IPS DF 6.9 (cell line): ENCODE data around the gene MOSPD2.

Experiments
- DNase-seq: peaks from one replicate; pipeline ENCODE4 v3.0.0-alpha.2; 2013; ENCODE audit warnings: low read depth, low spot score
- H3K27ac ChIP-seq: one replicate; pipeline ENCODE4 v1.5.1; 2013; ENCODE audit warnings: low read length, control low read depth
- H3K27me3 ChIP-seq: 2 replicates; pipeline ENCODE4 v1.6.1; 2013; ENCODE audit warnings: mild to moderate bottlenecking, low read length; ENCODE audit not compliant: control insufficient read depth, insufficient read depth
- H3K36me3 ChIP-seq: 2 replicates; pipeline ENCODE4 v1.6.1; 2013; ENCODE audit warnings: low read length; ENCODE audit not compliant: control insufficient read depth, insufficient read depth
- H3K4me1 ChIP-seq: 2 replicates; pipeline ENCODE4 v1.6.1; 2013; ENCODE audit warnings: low read length; ENCODE audit not compliant: control insufficient read depth, insufficient read depth
- H3K4me3 ChIP-seq: 2 replicates; pipeline ENCODE4 v1.5.1; 2013; ENCODE audit warnings: mild to moderate bottlenecking, low read length
- H3K9me3 ChIP-seq: 2 replicates; pipeline ENCODE4 v1.6.1; 2013; ENCODE audit warnings: low read length, inconsistent platforms; ENCODE audit not compliant: control insufficient read depth, insufficient read depth
- WGBS: extraction: QIAGEN DNeasy Blood & Tissue Kit; methylation state at CpG from one replicate; pipeline ENCODE4 v1.1.7; 2013; ENCODE audit warnings: mixed read lengths, missing lambda C conversion rate; ENCODE audit not compliant: insufficient read length, insufficient coverage; 5-methylcytosine and 5-hydroxymethylcytosine counted together

Gene MOSPD2

DNA sequence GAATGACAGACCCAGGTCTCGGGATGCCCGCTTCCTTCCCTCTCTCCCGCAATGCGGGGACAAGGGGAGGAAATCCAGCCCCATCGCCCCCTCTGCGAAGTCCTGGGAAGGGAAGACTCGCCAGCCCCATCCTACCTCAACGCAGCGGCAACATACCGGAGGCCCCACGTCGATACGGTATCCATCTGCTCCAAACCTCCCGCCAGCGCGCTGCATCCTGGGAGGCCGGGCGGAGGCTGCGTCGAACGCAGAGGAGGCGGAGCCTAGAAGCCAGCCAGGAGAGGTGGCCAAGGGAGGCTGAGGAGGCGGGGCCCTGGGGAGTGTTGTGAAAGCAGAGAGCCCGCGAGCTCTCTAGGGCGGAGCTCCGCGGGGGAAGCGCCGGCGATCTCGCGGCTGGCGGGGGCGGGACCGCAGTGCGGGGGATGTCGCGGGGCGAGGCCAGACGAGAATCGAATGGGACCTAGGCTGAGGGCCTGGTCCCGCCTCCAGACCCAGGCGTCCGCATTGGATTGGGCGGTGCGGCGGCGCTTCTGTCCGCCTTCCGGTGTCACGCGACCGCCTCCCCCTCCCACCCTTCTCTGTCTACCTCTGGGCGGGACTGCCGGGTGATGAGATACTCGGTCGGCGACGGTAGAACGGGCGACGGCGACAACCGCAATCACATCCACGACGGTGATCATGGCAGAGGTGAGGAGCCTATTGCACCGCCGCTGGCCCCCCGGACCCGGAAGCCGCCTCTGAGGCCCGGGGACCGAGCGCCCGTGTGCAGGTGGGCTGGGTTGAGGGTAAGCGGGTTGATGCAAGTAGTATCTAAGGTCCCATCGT is at the start of gene MOSPD2, which contains the start of gene FANCB:
MOSPD2 (plus strand) TSS at position 571 of the 825 bp plus-strand sequence; CDS start at position 679, 108 bp downstream.
FANCB (minus strand) TSS at position 219 of the 825 bp plus-strand sequence. CDS start 7,559 bp downstream, outside the sequence.
- Histone ChIP-seq H3K4me1 (no peaks in the 10 kb centered on the region), H3K27me3 (no peaks in the 10 kb centered on the region), H3K4me3 (peak within 1 kb of the TSS; percentile 76; the same call in 1 of the 2 replicates), H3K36me3 (no peaks in the 10 kb centered on the region), H3K27ac (no peak within 1 kb of the TSS), H3K9me3 (no peaks in the 10 kb centered on the region)
- peak; percentile 61 for DNase-seq
- no CpG with 5 or more reads among the region's 78 CpGs for WGBS

DNA sequence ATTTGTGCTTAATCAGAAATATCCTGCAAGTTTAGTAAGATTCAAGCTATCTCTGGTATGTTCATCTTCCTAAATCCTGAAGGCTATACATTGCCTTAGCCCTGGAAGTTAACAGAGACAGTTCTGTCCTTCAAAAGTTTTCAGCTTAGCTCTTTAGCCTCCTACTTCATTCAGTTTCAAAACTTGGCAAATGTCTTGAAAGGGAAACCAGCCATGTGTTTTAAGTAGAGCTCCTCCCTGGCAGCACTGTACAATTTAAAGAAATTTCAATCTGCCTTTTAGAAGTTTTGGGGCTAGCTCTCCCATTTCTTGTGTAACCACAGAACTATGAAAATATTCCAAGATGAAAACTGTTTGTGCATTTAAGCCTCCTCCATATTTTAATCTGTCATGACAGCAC is 47.4 kb upstream of the MOSPD2 start:
- no peak for DNase-seq
- Histone ChIP-seq H3K27ac (no peak overlapping the region), H3K4me3 (no peak overlapping the region), H3K9me3 (no peaks in the 10 kb centered on the region), H3K4me1 (no peaks in the 10 kb centered on the region), H3K36me3 (no peaks in the 10 kb centered on the region), H3K27me3 (no peaks in the 10 kb centered on the region)

DNA sequence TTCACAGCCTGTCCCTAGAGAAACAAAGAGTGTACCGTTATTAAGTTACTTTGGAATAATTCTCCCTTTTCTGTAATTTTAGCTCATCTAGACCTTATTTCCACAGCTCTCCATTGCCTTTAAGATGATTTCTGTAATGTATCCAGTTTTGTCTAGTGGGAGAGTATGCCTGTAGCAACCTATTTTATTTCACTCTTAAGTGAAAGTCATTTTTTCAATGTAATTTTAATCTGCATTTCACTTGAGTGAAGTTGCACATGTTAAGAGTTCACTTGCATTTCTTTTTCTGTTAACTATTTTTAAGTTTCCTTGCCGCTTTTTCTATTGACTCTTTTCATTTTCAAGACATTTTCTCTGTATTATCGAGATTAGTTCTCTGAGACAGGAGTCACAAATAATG is 46.9 kb upstream of the MOSPD2 start:
- H3K36me3 ChIP-seq, result no peaks in the 10 kb centered on the region
- no peaks in the 10 kb centered on the region for H3K4me1 ChIP-seq
- no peak for DNase-seq
- no peaks in the 10 kb centered on the region for H3K27me3 ChIP-seq
- no CpG with 5 or more reads among the region's 3 CpGs for WGBS
- no peak overlapping the region for H3K27ac ChIP-seq
- H3K4me3 ChIP-seq, result no peak overlapping the region
- H3K9me3 ChIP-seq, result no peaks in the 10 kb centered on the region

DNA sequence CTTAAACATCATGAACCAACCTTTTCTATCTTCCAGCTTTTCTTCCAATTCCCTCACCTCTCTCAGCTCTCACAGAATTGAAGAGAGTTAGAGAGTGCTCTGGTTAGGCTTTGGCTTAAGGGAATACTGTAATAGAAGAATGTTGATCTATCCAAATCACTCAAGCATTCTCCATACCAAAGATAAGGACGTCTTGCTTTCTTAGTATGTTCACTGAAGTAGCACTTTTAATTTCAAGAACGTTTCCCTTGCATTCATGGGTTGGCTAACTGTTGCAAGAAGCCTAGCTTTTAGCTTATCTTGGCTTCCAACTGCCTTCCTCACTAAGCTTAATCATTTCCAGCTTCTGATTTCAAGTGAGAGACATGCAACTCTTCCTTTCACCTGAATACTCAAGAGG is 43.6 kb upstream of the MOSPD2 start:
- no peak for DNase-seq
- Histone ChIP-seq H3K9me3 (no peaks in the 10 kb centered on the region), H3K36me3 (no peaks in the 10 kb centered on the region), H3K27ac (no peak overlapping the region), H3K4me1 (no peaks in the 10 kb centered on the region), H3K4me3 (no peak overlapping the region), H3K27me3 (no peaks in the 10 kb centered on the region)
- WGBS, result no CpG with 5 or more reads among the region's 2 CpGs

DNA sequence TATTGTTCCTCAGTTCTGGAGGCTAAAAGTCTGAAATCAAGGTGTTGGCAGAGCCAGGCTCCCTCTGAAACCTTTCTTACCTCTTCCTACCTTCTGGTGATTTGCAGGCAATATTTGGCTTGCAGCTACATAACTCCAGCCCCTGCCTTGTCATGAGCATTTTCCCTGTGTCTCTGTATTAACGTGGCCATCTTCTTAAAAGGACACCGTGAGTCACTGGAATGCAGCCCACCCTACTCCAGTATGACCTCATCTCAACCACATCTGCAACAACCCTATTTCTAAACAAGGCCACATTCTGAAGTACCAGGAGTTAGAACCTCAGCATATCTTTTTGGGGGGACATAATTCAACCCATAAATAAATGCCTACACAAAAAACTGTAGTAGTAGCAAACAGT is 41.1 kb upstream of the MOSPD2 start:
- no peak overlapping the region for H3K4me3 ChIP-seq
- H3K27ac ChIP-seq, result no peak overlapping the region
- H3K4me1 ChIP-seq, result no peaks in the 10 kb centered on the region
- H3K9me3 ChIP-seq, result no peaks in the 10 kb centered on the region
- no peaks in the 10 kb centered on the region for H3K27me3 ChIP-seq
- no peaks in the 10 kb centered on the region for H3K36me3 ChIP-seq
- no peak for DNase-seq
- no CpG with 5 or more reads among the region's 2 CpGs for WGBS

DNA sequence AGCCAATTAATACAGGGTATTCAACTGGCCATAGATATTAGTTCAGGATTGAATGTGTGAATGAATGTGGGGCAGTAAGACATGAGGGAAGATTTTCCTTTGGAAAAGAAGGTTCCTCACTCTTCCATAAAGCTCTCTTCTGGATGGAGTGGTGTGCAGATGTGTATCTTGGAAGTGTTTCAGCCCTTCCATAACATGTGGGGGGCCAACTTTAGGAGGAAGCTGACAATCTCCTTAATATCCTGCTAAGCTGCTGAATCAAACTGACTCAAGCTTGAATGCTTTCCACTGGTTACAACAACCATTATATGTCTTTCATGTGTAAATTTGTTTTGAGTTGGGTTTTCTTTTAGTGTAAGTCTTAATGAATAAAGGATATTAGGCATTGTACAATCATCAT is 40.6 kb upstream of the MOSPD2 start:
- Histone ChIP-seq H3K27me3 (no peaks in the 10 kb centered on the region), H3K27ac (no peak overlapping the region), H3K4me1 (no peaks in the 10 kb centered on the region), H3K36me3 (no peaks in the 10 kb centered on the region), H3K9me3 (no peaks in the 10 kb centered on the region), H3K4me3 (no peak overlapping the region)
- no peak for DNase-seq

DNA sequence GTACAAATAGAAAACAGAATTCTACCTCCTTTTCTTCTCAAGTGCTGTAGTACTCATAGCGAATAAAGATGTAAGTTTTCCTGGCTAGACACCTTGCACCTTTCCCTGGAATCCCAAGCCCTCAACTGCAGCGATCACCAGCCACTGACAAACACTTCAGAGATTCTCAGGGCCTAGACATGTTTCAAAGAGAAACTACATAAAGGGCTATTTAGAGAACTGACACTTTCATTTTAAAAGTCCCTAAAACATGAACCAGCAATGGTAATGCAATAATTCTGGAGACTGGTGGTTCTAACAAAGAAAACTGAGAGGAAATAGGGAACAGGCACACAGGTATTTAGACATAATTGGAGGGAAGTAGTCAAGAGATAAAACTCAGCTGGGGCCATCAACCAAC is 36.1 kb upstream of the MOSPD2 start:
- no peak for DNase-seq
- WGBS, result no CpG with 5 or more reads among the region's 2 CpGs
- H3K4me3 ChIP-seq, result no peak overlapping the region
- H3K36me3 ChIP-seq, result no peaks in the 10 kb centered on the region
- H3K4me1 ChIP-seq, result no peaks in the 10 kb centered on the region
- no peak overlapping the region for H3K27ac ChIP-seq
- H3K27me3 ChIP-seq, result no peaks in the 10 kb centered on the region
- H3K9me3 ChIP-seq, result no peaks in the 10 kb centered on the region

DNA sequence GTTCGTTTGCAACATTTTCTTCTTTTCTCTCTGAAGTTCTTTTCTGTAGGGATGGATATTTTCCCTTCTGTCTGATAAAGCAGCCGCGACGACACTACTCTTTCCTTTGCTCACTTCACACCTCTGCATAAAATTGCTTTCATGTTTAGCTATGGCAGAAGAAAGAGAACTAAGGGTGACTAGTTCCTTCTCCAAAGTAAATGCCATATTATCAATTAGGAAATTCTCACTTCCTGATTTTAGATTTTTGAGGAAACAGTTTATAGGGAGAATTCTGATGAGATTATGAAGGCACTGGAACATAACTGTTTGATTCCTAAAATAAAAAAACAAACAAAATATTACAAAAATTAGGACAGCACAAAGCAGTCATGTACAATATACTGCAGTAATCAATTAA is 29.6 kb upstream of the MOSPD2 start:
- Histone ChIP-seq H3K4me3 (no peak overlapping the region), H3K4me1 (no peaks in the 10 kb centered on the region), H3K9me3 (no peaks in the 10 kb centered on the region), H3K27ac (no peak overlapping the region), H3K27me3 (no peaks in the 10 kb centered on the region), H3K36me3 (no peaks in the 10 kb centered on the region)
- DNase-seq, result no peak
- no CpG with 5 or more reads among the region's 4 CpGs for WGBS

DNA sequence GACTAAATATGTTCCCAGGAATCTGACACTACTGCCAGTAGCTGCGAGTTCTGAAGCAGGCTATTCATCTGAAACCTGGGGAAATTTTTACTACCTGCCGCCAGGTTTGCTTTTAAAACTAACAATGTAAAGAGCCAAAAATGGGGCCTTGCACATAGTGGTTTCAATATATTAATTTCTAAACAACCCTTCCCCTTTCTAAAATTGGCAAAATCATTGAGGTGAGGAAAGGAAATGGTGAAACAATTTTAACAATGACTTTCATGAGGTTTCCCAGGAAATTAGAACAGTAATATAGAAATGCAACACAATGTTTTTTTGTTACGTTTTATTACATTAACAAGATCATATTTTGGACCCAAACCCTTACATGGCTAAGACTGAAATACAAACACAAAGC is 21.7 kb upstream of the MOSPD2 start:
- Histone ChIP-seq H3K4me3 (no peak overlapping the region), H3K4me1 (no peaks in the 10 kb centered on the region), H3K36me3 (no peaks in the 10 kb centered on the region), H3K27ac (no peak overlapping the region), H3K27me3 (no peaks in the 10 kb centered on the region), H3K9me3 (no peaks in the 10 kb centered on the region)
- no CpG with 5 or more reads among the region's 3 CpGs for WGBS
- DNase-seq, result no peak

DNA sequence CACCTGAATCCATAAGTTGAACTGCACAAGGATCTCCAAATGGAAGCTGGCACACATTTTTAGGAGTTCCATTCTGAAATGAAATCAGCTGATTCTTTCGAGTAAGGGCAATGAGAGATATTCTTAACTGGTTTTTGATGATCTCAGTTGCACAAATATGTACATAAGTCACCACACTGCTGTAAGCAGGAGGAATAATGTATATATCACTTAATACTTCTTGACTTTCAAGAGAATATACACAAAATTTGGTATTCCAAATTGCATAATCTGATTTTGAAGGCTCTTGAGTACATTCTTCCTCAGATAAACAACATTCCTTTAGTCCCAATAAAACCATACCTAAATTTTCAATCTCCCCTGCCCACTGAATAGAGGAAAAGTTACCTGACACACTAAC is 8.6 kb upstream of the MOSPD2 start:
- no peaks in the 10 kb centered on the region for H3K9me3 ChIP-seq
- WGBS, result no CpG with 5 or more reads among the region's 1 CpG
- no peak for DNase-seq
- no peak overlapping the region for H3K27ac ChIP-seq
- H3K36me3 ChIP-seq, result no peaks in the 10 kb centered on the region
- H3K4me3 ChIP-seq, result no peak overlapping the region
- H3K4me1 ChIP-seq, result no peaks in the 10 kb centered on the region
- no peaks in the 10 kb centered on the region for H3K27me3 ChIP-seq

DNA sequence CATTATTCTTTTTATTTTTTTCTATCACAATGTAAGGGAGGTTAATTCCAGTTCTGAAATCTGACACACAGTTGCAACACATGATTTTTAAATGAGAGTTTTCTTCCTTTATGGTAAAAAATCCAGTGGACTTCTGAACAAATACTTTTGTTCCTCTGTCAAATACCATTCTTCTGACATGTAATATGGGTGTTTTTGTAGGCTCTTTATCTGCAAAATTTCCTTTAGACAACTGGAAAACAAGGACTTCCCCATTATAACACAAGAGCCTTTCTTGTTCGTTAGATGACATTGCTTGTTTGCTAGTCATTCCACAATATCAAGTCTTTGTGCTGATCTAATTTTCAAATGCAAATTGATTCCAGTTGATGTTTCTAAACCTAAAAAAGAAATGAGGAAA is 8.0 kb upstream of the MOSPD2 start:
- no peak overlapping the region for H3K4me3 ChIP-seq
- no peak overlapping the region for H3K27ac ChIP-seq
- no peaks in the 10 kb centered on the region for H3K36me3 ChIP-seq
- no peaks in the 10 kb centered on the region for H3K4me1 ChIP-seq
- DNase-seq, result no peak
- no CpG with 5 or more reads among the region's 1 CpG for WGBS
- no peaks in the 10 kb centered on the region for H3K27me3 ChIP-seq
- H3K9me3 ChIP-seq, result no peaks in the 10 kb centered on the region
